Gastrocnemius medialis (tissue), 4 donors: ENCODE measurements around the gene CAMK1G. TPM values are rescaled to one million over a fixed set of nuclear protein-coding genes. Genes with fewer than 3 reads are reported as not detected.

Source experiments
- ATAC-seq, 2 donors: fragments of 150-250 bp; one replicate each; pipeline ENCODE4 v1.9.1; 2016
- DNase-seq, 2 donors: peaks; one replicate each; pipeline ENCODE4 v3.0.0-alpha.2; 2019
- H3K27ac ChIP-seq, 4 donors: fragments of 200-600 bp; sonication (generic); 1 replicate in 1 of 4; 2 replicates in 3 of 4; pipeline ENCODE4 v1.5.1; 2016 to 2018; ENCODE audit warnings: mild to moderate bottlenecking in 2 of 4, moderate library complexity in 1 of 4
- H3K27me3 ChIP-seq, 3 donors: fragments of 200-600 bp; sonication (generic) in 2 of 3; 1 replicate in 1 of 3; 2 replicates in 2 of 3; pipeline versions ENCODE4 v1.5.1 to v1.6.0; 2016 to 2019; ENCODE audit warnings: mild to moderate bottlenecking in 1 of 3, moderate library complexity in 1 of 3
- H3K36me3 ChIP-seq, 2 donors: fragments of 200-600 bp; sonication (generic) in 1 of 2; one replicate each; pipeline ENCODE4 v1.5.1; 2017 to 2018
- H3K4me1 ChIP-seq, 2 donors: fragments of 200-600 bp; sonication (generic) in 1 of 2; one replicate each; pipeline ENCODE4 v1.5.1; 2016 to 2017; ENCODE audit warnings: mild to moderate bottlenecking in 2 of 2
- H3K4me3 ChIP-seq, 4 donors: fragments of 200-600 bp; sonication (generic) in 3 of 4; 1 replicate in 1 of 4; 2 replicates in 3 of 4; pipeline ENCODE4 v1.5.1; 2016 to 2019; ENCODE audit warnings: mild to moderate bottlenecking in 2 of 4
- H3K9me3 ChIP-seq, 3 donors: fragments of 200-600 bp; sonication (generic) in 2 of 3; 1 replicate in 1 of 3; 2 replicates in 2 of 3; pipeline ENCODE4 v1.5.1; 2016 to 2019
- CTCF ChIP-seq, 5 experiments: fragments of 450-650 bp in 3 of 5; fragments of 200-600 bp in 2 of 5; sonication (generic) in 2 of 5; IDR thresholded peaks in 4 of 5; conservative IDR thresholded peaks in 1 of 5; 1 replicate in 4 of 5; 2 replicates in 1 of 5; pipeline ENCODE4 v1.5.1; 2016 to 2019; ENCODE audit warnings: antibody characterized with exemption in 5 of 5, mild to moderate bottlenecking in 3 of 5, moderate library complexity in 3 of 5
- POLR2A ChIP-seq, 2 donors: fragments of 450-650 bp; IDR thresholded peaks; one replicate each; pipeline ENCODE4 v1.6.1; 2017; ENCODE audit warnings: antibody characterized with exemption in 2 of 2, mild to moderate bottlenecking in 2 of 2, moderate library complexity in 2 of 2
- in situ Hi-C, 4 donors: fragments of 200-750 bp; cut with MboI; loops; one replicate each; pipeline versions ENCODE4 v1.15.0 to v1.8.0; 2017; ENCODE audit warnings: low sequenced_read_pairs in 4 of 4
- intact Hi-C: fragments of 100-400 bp; cut with DNase I; formaldehyde crosslinking; loops from one replicate; pipeline ENCODE4 v1.15.1; 2023; ENCODE audit warnings: low total_unique reads
- total RNA-seq, 4 donors: library from RNA; depleted of rRNA; stranded (reverse); fragments of >200 nt; gene quantifications; one replicate each; pipeline versions ENCODE4 v1.1.0 to v1.2.3, GENCODE V29; 2016

CAMK1G gene
- total RNA-seq, 4 donors from 2014 or later, result 0.16 TPM; not detected in 3

- no peaks in the 10 kb centered on the region for H3K36me3 ChIP-seq
- TF ChIP-seq POLR2A (IDR thresholded peaks at IDR 0.05) (no peak), CTCF (IDR thresholded peaks at IDR 0.05 in 4 of 5, conservative IDR thresholded peaks at IDR 0.05 in 1 of 5) (no peak)
- intact Hi-C loops (loop anchor here (2.0 kb wide), 1 partner anchor 28 kb away; no protein-coding TSS in a partner anchor), in situ Hi-C loops (no loop called here)
- H3K27me3 ChIP-seq, result no peaks in the 10 kb centered on the region
- ATAC-seq, result peak; percentile 31 to 43
- H3K4me3 ChIP-seq, result no peak overlapping the region
- H3K9me3 ChIP-seq, result no peaks in the 10 kb centered on the region
- peak overlapping the region; percentile 88 to 96 (median 96) for H3K27ac ChIP-seq
- H3K4me1 ChIP-seq, result peaks cover 60 to 61% of the 10 kb centered on the region in 2 donors
- no peak for DNase-seq
Measured at GRCh38 chr1:209642816-209643215, 59.3 kb downstream of the CAMK1G start.

DNA sequence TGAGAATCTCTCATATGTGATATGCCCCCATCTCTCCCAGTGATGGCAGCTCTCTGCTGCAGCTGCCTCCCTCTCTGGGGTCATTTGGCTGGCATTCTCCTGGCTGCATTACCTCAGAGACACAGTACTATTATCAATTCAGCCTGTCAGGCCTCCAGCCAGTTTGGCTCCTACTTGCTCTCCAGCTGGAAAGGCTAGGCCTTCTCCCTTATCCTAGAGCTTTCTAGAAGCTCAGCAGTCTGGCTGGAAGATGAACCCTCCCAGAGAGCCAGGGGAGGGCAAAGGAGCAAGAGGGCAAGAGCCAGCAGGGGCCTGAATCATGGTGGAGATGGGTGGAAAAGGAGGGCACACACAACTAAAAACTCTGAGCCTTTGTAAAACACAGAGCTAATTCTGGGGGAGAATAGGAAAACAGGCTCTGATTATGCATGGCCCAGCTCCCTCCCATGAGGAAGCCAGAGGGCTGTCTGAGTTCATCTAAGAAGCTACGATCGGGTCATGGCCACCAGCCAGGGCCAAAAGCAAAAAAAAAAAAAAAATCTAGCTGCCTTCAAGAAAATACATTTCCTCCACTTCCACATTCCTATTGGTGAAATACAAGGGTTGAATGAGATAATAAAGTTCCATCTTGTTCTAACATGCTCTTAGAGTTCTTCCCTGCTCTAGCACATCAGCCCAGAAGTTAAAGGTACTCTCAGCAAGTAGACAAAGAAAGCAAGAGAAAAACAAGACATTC is 59.9 kb downstream of the CAMK1G start:
- Histone ChIP-seq H3K27ac (peak overlapping the region; percentile 88 to 96 (median 96)), H3K4me3 (no peak overlapping the region), H3K36me3 (no peaks in the 10 kb centered on the region), H3K4me1 (peaks cover 67% of the 10 kb centered on the region in 2 donors), H3K27me3 (no peaks in the 10 kb centered on the region), H3K9me3 (no peaks in the 10 kb centered on the region)
- intact Hi-C loops (loop anchor here (2.0 kb wide), 1 partner anchor 27 kb away; no protein-coding TSS in a partner anchor), in situ Hi-C loops (no loop called here)
- TF ChIP-seq CTCF (IDR thresholded peaks at IDR 0.05 in 4 of 5, conservative IDR thresholded peaks at IDR 0.05 in 1 of 5) (no peak), POLR2A (IDR thresholded peaks at IDR 0.05) (no peak)
- DNase-seq (peak in 1 of 2 donors; percentile 68), ATAC-seq (peak in 1 of 2 donors; percentile 25)

GRCh38 chr1:209645574-209646452 is 62.3 kb downstream of the CAMK1G start:
- H3K27me3 ChIP-seq, result no peaks in the 10 kb centered on the region
- peaks cover 78 to 79% of the 10 kb centered on the region in 2 donors for H3K4me1 ChIP-seq
- no peaks in the 10 kb centered on the region for H3K9me3 ChIP-seq
- no peak for DNase-seq
- intact Hi-C loops (loop anchor here (5.0 kb wide), 1 partner anchor 46 kb away; no protein-coding TSS in a partner anchor), in situ Hi-C loops (no loop called here)
- TF ChIP-seq CTCF (IDR thresholded peaks at IDR 0.05 in 4 of 5, conservative IDR thresholded peaks at IDR 0.05 in 1 of 5) (no peak), POLR2A (IDR thresholded peaks at IDR 0.05) (no peak)
- ATAC-seq, result no peak
- no peaks in the 10 kb centered on the region for H3K36me3 ChIP-seq
- peak overlapping the region; percentile 5 to 96 (median 92) for H3K27ac ChIP-seq
- H3K4me3 ChIP-seq, result no peak overlapping the region

DNA sequence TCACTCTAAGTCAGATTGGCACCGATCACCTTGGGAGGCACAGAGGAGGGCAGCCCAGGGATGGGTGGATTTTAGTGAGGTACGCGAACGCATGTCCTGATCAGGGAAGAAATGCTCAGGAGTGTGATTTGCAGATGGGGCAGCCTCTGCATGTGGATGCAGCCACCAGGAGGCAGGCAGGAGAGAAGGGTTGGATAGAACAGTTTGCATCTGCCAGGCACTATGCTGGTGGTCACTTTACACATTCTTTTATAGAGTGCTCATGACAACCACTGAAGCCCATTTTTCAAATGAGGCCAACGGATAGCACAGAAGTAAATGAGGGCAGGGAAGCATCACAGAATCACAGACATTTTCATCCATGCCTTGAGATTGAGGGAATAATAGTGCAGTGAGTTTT is 63.0 kb downstream of the CAMK1G start:
- no peak for DNase-seq
- Histone ChIP-seq H3K4me1 (peaks cover 72 to 74% of the 10 kb centered on the region in 2 donors), H3K27ac (peak overlapping the region in 3 of 4 donors; percentile 88 to 96 (median 95)), H3K27me3 (no peaks in the 10 kb centered on the region), H3K36me3 (no peaks in the 10 kb centered on the region), H3K9me3 (no peaks in the 10 kb centered on the region), H3K4me3 (no peak overlapping the region)
- intact Hi-C loops, result loop anchor here (5.0 kb wide), 1 partner anchor 46 kb away; no protein-coding TSS in a partner anchor
- no peak for ATAC-seq
- no peak for TF ChIP-seq POLR2A (IDR thresholded peaks at IDR 0.05)
- peak in 2 of 5 experiments; percentile 10 to 33 for TF ChIP-seq CTCF (IDR thresholded peaks at IDR 0.05 in 4 of 5, conservative IDR thresholded peaks at IDR 0.05 in 1 of 5)
- in situ Hi-C loops, result no loop called here
